ENCODE data around the gene YPEL2.

Gene YPEL2

DNA sequence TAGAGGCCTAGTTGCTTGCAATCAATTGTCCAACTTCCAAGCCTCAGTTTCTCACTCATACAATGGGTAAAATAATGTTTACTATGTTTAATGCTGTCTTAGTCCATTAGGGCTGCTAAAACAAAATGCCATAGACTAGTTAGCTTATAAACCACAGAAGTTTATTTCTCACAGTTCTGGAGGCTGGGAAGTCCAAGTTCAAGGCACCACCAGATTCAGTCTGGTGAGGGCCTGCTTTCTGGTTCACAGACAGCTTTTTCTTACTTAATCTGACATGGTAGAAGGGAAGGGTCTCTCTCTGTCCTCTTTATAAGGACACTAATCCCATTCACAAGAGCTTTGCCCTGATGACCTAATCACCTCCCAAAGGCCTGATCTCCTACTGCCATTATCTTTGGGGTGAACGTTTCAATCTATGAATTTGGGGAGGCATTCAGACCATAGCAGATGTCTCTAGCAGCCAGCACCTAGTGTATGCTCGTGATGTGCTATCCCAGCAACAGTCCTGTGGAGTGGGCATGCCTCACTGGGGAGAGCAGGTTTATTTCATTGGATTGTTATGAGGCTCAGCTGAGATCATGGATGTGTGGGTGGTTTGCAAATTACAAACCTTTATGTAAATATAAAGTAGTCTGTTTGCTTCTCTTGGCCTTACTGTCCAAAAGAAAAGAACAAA, 25.2 kb downstream of the YPEL2 start:
- DNase-seq (ENCODE audit: low read depth in 2 of 2), result no peak

DNA sequence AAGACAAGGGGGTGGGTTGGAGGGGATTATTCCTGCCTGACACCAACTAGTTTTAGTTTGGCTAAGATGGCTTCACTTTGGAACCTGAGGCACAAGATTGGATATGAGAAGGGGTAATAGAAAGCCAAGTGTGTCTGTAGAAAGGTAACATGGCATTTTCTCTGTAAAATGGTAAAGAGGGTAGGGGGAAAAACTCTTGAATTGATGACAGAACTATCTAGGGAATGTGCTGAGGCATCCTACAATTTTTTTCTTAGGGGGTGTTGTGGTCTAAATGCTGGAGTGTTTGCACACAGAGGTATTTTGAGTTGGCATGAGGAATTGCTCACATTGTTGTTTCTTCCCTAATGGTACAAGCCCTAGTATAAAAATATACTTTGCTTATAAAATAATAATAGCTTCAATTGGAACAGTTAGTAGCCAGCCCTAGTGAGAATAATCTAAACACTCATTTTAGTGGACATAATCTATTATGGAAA, 25.8 kb downstream of the YPEL2 start:
- no peak for DNase-seq (ENCODE audit: low read depth in 2 of 2)

DNA sequence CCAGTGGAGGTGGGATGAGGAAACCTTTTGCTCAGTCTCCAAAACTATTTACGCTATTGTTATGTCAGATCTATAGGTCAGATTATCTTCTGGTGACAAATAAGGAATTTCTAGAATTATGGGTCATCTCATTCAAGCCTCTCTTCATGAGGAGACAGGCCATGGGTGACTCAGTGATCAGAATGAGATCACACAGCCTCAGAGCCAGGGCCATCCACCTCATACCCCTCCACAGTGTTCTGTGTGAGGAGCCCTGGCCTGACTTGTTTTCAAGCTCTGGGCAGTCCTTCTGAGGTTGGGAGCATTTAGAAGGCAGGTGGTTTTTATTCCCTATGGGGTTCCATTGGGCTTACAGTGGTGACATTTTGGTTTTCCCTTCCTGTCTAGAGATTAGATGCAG, 26.5 kb downstream of the YPEL2 start:
- no peak for DNase-seq (ENCODE audit: low read depth in 2 of 2)

DNA sequence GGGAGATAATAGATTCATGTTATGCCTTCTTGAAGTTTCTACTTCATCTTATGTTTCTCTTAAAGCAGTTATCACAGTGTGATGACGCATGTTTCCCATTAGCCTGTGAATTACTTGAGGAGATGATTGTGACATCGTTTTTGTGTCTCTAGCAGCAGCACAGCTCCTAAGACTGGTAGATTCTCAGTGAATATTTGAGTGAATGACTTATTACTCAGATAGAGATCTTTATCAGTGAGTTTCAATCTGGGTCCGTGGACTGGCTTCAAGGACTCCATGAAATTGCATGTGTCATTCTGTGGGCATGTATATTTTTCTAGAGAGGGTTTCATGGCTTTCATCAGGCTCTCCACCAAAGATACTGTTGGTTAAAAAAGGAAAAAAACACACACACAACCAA, 29.9 kb downstream of the YPEL2 start:
- no peak for DNase-seq (ENCODE audit: low read depth in 2 of 2)

DNA sequence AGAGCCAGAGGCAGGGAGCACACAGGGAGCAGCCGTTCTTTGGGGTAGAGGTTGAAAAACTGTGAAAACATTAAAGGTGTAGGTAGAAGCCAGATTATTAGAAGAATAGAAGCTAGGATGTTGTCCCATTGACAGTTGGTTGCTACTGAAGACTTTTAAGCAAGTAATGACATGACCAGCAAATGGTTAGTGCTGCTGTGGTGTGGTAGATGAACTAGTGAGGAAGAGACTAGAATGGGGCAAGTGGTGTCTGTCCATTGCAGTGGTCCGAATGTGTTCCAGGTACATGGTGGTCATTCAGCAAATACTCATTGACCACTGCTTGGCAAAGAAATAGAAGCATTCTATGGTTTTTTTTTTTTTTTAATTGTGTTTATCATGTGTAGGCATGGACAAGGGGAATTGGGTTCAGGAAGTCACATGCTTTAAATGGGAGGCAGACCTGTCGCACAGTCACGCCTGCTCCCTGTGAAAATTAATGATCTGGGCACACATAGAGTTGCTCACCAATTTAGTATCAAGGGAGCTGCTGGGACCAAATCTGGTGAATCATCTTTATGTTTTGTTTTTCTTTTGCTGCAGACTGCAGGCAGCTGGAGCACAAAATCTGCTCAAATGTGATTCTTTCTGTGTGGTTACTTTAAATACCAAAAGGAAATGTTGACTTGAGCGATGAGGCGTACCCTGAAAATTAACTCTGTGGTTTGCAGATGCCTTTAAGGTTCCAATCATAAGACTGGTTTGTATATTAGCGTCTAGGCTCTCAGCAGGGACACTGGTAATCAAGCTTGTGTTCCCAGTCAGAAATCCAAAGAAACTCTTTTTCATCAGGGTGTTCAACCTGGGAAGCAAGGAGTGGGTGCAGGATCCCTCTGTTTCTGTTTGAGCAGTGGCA, 30.7 kb downstream of the YPEL2 start:
- peak in 1 of 2 experiments; percentile 33 for DNase-seq (ENCODE audit: low read depth in 2 of 2)

DNA sequence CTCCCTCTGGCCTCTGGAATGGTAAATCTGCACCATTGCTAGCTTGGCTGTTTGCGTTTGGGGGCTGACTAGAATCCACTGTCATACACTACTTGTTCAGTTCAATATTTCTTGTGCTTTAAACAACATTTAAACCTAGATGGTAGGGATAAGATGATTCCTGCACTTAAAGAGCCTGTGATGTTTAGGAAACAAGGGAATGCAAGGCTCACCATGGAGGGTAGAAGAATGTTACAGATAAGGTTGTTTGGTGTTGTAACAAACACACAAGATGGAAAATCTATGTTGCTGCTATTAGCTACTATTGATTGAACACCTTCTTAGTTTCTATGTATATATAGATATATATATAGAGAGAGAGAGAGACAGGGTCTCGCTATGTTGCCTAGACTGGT, 31.4 kb downstream of the YPEL2 start:
- no peak for DNase-seq (ENCODE audit: low read depth in 2 of 2)

DNA sequence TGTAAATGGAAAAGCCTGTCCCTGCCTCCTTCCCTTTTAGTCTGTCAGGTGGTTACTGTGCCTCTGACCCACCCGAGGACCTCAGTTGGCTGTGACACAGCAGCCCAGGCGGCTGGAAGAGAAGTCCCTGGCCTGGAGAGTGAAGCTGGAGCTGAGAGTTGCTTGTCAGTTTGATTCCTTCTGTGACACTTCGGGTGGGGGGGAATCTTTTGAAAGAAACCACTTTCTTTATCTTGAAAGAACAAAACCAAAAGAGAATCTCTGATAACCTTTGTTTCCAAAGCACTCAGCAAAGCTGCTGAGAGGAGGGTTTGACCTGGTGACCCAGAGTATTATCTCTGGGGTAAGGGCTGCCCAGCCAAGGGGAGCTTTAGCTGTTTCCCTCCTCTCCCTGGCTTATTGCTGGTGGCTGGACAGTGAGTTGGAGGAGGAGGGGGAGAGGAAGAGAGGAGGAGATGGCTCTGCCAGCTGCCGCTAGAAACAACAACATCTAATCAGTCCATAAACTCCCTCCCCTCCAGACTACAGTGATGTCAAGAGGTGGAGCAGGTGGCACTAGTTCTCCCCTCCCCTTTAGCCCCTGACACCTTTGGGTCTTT, 34.0 kb downstream of the YPEL2 start:
- no peak for DNase-seq (ENCODE audit: low read depth in 2 of 2)

DNA sequence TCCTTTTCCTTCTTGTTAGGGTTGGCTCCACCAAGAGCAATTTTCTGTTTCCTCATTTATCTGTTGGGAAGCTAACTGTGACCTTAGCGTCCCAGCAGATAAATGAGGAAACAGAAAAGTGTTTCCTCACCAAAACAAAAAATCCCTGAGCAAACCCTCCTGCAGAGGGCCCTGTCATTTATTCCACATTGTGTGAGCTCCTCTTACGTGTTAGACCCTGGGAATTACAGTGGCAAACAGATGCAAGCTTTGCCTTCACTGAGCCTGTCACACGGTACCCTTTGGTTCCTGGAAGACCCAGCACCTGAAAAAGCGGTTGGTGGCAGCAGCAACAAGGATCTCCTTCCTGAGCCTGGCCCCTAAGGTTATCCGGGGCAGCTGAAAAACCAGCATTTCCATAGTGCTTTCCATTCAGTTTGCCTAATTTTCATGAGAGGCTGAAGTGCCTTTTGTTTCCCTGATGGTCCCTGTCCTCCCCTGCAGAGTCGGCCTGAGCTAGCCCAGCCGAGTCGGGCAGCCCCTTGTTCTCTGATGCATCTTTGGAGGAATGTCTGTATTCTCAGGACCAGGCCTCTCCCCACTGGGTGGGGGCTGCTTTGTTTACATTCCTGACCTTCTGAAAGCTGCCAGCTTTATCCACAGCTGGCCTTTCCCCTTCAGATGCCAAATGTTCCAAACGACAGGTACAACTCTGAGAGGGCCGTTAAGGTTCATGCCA, 34.7 kb downstream of the YPEL2 start:
- no peak for DNase-seq (ENCODE audit: low read depth in 2 of 2)

DNA sequence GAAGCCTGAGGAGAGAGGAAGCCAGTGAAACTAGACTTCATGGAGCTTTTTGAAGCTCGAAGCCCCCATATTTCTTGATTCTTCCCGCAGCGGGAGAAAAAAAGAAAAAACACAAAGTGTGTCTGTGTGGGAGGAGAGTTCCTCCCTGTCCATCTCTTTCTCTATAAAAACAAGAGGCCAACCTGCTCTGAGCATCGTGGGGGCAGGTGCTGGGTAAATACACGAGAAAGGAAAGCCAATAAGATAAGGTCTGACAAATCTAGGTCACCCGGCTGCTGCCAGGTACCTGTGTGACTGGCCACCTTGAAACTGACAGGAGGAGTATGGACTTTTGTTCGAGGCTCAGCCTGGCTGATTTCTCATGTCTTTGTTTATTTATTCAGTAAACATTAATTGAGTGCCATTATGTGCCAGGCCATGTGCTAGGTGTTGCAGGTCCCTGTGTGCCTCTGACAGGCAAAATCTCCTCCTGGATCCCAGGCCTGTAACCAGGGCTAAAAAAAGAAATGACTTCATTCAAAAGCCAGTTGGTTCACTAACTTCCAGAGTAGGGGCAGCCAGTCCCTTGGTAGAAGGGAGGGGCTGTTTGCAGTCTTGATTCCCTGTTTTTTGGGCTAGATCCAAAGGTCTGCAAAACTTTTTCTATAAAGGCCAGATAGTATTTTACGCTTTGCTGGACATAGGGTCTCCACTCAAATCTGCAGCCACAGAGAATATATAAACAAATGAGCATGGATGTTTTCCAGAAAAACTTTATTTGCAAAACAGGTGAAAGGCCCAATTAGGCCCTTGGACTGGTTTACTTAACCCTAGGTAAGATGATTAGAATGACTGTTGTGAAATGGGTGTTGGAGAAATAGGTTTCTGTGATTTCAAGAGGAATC, 35.6 kb downstream of the YPEL2 start:
- DNase-seq (ENCODE audit: low read depth in 2 of 2), result no peak

DNA sequence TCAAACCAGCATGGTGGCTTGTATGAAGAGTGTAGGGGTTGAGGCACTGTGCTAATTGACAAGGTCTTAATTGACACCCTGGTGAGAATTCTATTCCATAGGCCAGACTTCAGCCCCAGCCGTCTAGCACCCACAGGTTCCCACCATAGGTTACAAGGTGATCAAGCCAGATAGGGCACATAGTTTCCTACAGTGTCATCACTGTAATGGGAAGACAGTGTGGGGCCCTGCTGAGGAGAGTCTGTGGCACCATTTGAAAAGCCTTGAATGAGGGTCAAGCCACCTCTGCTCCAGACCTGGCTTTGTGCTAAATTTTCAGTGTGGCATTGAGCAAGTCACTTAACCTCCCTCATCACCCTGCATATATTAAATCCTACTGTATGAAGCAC, 36.2 kb downstream of the YPEL2 start:
- DNase-seq (ENCODE audit: low read depth in 2 of 2), result no peak

DNA sequence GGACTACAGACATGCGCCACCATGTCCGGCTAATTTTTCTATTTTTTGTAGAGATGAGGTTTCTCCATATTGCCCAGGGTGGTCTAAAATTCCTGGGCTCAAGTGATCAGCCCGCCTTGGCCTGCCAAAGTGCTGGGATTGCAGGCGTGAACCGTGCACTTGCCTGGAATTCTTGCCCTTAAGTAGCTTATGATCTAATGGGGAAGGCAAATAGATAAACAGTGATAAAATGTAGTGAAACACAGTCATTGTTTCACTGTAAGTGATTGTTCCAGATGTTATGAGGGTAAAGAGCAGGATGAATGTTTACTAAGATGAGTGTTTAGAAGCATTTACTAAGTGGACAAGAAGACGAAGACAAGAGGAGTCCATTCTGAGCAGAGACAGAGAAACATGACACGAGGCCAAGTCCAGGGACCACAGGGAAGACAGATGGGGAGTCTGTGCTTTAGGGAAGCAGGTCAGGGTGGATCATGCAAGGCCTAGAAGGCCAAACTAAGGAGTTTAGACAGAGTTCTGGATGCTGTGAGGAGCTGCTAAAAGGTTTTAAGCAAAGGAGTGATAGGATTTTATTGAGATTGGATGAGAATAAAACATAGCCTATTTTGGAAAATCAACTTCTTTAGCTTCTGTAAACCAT, 36.9 kb downstream of the YPEL2 start:
- no peak for DNase-seq (ENCODE audit: low read depth in 2 of 2)

DNA sequence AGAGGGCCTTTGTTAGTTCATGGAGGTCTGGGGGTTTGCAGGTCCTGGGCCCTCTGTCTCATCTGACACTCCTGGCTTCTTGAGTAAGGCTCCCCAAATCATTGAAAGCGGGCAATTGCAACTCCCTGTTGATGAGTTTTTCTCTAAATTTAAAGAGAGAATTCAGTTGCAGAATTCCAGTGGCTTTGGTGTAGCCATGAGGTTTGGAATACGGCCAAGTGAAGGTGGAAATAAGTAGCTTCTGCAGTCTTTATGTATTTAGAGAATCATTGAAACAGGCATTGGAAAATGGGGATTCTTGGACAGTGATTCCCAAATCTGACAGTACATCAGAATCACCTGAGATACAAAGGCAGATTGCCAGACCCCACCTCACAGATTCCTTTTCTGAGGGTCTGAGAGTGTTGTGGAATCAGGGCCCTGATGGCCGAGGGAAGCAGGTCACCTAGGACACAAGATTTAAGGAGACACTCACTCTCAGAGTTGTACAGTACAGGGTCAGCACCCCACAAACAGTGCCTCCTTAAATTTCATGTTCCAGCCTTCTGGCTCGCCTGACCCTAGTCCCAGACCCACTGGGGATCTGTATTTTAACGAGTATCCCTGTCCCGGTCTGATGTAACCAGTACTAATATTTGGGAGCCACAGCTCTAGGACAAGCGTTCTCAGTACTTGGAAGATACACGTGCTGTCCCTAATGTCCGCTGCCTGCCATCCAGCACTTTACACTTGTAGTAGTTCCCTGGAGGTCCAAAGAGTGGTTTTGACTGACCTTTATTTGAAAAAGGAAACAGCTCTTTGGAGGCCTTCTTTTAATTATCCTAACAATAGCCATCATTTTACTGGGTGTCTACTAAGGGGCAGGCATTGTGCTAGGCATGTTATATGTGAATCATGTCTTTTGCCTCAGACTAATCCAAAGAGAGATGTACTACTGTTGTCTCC, 37.8 kb downstream of the YPEL2 start:
- no peak for DNase-seq (ENCODE audit: low read depth in 2 of 2)

DNA sequence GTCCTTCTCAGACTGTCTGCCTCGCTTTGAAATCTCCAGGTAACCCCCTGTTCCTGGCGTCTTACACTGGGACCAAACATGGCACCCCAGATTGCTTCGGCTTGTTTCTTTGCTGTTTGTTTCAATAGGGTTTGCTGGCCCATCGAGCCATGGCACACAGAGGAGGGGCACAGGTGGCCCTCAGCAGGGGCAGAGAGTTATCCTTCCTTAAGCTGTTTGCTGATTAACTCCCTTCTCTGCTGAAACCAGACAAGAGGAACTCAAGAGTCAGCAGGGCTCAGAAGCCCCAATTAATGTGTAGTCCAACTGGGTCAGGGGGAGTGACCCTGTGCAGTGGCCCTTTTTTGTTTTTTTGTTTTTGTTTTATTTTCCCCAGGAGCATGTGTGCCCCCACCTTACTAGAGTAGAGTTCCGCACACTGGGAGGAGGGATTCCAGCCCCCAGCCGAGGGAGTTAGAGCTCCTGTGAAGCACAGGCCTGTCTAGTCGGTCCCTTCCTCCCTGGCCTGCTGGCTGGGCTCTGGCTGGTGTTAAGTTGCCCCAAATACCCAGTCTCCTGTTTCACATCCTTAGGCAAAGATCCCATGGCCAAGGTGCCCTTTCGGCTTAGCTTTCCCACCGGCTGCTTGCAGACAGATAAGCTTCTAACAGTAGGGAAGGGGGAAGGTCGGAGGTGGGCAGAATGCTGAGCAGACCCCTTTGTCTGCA, 39.3 kb downstream of the YPEL2 start:
- DNase-seq (ENCODE audit: low read depth in 2 of 2), result no peak

DNA sequence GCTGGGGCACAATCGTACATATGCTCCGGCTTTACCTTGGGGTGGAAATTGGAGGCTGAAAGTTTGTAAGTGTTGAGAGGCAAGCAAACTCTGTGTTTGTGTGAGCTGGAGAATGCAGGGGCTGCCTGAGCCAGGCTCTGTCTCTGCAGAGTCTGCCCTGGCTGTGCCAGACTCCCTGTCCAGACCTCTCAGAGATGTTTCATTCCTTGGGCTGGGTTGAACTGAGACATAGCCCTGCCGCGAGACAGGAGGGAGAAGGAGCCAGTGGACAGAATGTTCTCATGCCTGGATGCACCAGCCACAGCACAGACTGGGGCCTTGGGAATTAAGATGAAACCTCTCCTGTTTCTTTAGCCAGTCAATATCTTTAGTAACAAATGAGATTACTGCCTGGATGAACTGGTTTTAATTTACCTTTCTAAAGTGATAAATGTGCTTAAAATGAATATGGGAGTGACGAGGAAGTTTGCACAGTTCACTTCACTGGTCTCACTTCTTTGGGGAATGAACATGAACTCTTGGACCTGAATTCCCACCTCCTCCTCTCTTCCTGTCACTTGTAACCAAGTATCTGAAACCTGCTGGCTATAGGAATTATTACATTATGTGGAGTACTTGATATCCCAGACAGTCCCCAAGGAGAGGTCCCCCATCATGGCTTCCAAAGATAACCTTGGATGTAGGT, 40.1 kb downstream of the YPEL2 start:
- no peak for DNase-seq (ENCODE audit: low read depth in 2 of 2)

DNA sequence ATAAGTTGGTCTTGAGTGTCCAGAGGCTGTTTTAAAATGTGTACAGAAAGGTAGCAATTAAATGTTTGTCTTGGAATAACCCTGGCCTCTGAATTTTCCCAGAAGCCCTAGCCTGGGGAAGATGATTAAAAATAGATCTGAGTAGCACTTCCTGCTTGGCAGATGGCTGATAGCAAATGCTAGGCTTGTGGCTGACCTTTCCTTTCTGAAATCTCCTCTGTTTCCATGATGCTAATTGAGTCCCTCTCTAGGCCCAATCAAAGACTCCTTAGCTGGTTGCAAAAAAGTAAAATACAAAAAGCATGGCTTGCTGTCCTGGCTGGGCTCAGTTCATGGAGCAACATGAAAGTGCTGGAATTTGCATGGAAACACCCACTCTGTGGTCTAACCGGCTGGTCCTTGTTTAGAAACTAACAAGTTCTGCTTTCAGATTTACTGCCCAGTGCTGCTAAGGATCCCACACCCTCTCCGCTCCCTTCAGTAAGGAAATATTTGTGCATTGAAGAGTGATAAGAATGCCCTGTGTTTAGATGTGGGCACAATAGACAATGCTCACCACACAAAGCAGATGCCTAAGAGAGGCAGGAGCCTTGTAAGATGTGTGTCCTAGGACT, 40.8 kb downstream of the YPEL2 start:
- no peak for DNase-seq (ENCODE audit: low read depth in 2 of 2)

DNA sequence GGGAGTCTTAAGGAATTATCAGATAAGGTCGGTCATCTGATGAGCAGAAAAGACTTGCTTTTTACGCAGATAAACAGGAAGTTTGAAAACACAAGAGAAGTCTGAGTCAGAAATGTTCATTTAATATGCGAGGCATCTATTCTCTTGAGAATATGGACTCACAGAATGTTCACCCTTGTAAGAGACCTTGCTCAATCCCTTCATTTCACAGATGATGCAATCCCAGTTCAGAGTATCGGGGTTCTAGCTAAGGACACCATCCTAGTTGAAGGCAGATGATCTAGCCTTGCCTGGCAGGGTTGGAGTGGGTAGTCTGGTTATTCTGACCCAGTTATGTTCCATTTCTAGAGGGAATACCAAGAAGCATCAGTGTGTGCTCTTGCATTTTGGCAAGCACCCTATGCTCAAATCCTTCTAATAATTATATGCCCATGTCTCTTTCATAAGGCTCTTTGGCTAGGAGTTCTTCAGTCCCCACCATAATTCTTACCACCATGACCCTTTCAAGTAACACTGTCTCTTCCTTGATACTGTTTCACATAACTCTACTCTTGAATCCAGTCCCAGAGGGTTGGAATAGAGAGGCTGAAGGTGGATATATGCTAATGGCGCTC, 42.5 kb downstream of the YPEL2 start:
- DNase-seq (ENCODE audit: low read depth in 2 of 2), result no peak

DNA sequence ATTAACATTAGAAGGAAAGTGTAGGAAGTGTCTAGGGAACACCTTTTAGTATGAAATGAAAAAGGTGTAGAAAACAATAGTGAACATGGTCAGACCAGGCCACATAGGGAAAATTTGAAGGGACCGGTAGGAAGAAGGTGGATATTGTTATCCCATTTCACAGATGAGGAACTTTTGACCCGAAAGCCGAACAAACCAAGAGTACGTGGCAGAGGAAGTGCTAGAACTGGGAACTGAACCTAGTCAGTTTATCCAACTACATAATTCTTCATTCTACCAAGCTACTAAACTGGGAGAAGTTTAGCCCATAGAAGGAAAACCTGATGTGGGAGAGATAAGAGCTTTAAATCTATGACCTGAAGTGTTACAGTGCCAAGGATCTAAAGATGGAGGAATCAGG, 43.2 kb downstream of the YPEL2 start:
- no peak for DNase-seq (ENCODE audit: low read depth in 2 of 2)
